Gastrocnemius medialis (tissue), 4 donors: ENCODE measurements around the gene TIAM2. TPM values are rescaled to one million over a fixed set of nuclear protein-coding genes. Genes with fewer than 3 reads are reported as not detected.

Source experiments
- ATAC-seq, 2 donors: fragments of 150-250 bp; one replicate each; pipeline ENCODE4 v1.9.1; 2016
- DNase-seq, 2 donors: peaks; one replicate each; pipeline ENCODE4 v3.0.0-alpha.2; 2019
- H3K27ac ChIP-seq, 4 donors: fragments of 200-600 bp; sonication (generic); 1 replicate in 1 of 4; 2 replicates in 3 of 4; pipeline ENCODE4 v1.5.1; 2016 to 2018; ENCODE audit warnings: mild to moderate bottlenecking in 2 of 4, moderate library complexity in 1 of 4
- H3K27me3 ChIP-seq, 3 donors: fragments of 200-600 bp; sonication (generic) in 2 of 3; 1 replicate in 1 of 3; 2 replicates in 2 of 3; pipeline versions ENCODE4 v1.5.1 to v1.6.0; 2016 to 2019; ENCODE audit warnings: mild to moderate bottlenecking in 1 of 3, moderate library complexity in 1 of 3
- H3K36me3 ChIP-seq, 2 donors: fragments of 200-600 bp; sonication (generic) in 1 of 2; one replicate each; pipeline ENCODE4 v1.5.1; 2017 to 2018
- H3K4me1 ChIP-seq, 2 donors: fragments of 200-600 bp; sonication (generic) in 1 of 2; one replicate each; pipeline ENCODE4 v1.5.1; 2016 to 2017; ENCODE audit warnings: mild to moderate bottlenecking in 2 of 2
- H3K4me3 ChIP-seq, 4 donors: fragments of 200-600 bp; sonication (generic) in 3 of 4; 1 replicate in 1 of 4; 2 replicates in 3 of 4; pipeline ENCODE4 v1.5.1; 2016 to 2019; ENCODE audit warnings: mild to moderate bottlenecking in 2 of 4
- H3K9me3 ChIP-seq, 3 donors: fragments of 200-600 bp; sonication (generic) in 2 of 3; 1 replicate in 1 of 3; 2 replicates in 2 of 3; pipeline ENCODE4 v1.5.1; 2016 to 2019
- CTCF ChIP-seq, 5 experiments: fragments of 450-650 bp in 3 of 5; fragments of 200-600 bp in 2 of 5; sonication (generic) in 2 of 5; IDR thresholded peaks in 4 of 5; conservative IDR thresholded peaks in 1 of 5; 1 replicate in 4 of 5; 2 replicates in 1 of 5; pipeline ENCODE4 v1.5.1; 2016 to 2019; ENCODE audit warnings: antibody characterized with exemption in 5 of 5, mild to moderate bottlenecking in 3 of 5, moderate library complexity in 3 of 5
- POLR2A ChIP-seq, 2 donors: fragments of 450-650 bp; IDR thresholded peaks; one replicate each; pipeline ENCODE4 v1.6.1; 2017; ENCODE audit warnings: antibody characterized with exemption in 2 of 2, mild to moderate bottlenecking in 2 of 2, moderate library complexity in 2 of 2
- in situ Hi-C, 4 donors: fragments of 200-750 bp; cut with MboI; loops; one replicate each; pipeline versions ENCODE4 v1.15.0 to v1.8.0; 2017; ENCODE audit warnings: low sequenced_read_pairs in 4 of 4
- intact Hi-C: fragments of 100-400 bp; cut with DNase I; formaldehyde crosslinking; loops from one replicate; pipeline ENCODE4 v1.15.1; 2023; ENCODE audit warnings: low total_unique reads
- total RNA-seq, 4 donors: library from RNA; depleted of rRNA; stranded (reverse); fragments of >200 nt; gene quantifications; one replicate each; pipeline versions ENCODE4 v1.1.0 to v1.2.3, GENCODE V29; 2016

TIAM2 gene
- total RNA-seq, 4 donors from 2014 or later: 4.4 to 18.8 (median 13.6) TPM

GRCh38 chr6:154994836-154995253 lies 270 bp upstream of the TIAM2 start:
- H3K9me3 ChIP-seq: no peaks in the 10 kb centered on the region
- no peaks in the 10 kb centered on the region for H3K27me3 ChIP-seq
- peaks cover 0 to 14% of the 10 kb centered on the region in 2 donors for H3K4me1 ChIP-seq
- in situ Hi-C loops (no loop called here), intact Hi-C loops (no loop called here)
- H3K36me3 ChIP-seq: no peaks in the 10 kb centered on the region
- ATAC-seq (no peak), DNase-seq (no peak)
- TF ChIP-seq CTCF (IDR thresholded peaks at IDR 0.05 in 4 of 5, conservative IDR thresholded peaks at IDR 0.05 in 1 of 5): no peak
- TF ChIP-seq POLR2A (IDR thresholded peaks at IDR 0.05): no peak
- H3K4me3 ChIP-seq: peak overlapping the region in 3 of 4 donors; percentile 50 to 72 (median 63)
- H3K27ac ChIP-seq: no peak overlapping the region

- intact Hi-C loops: loop anchor here (2.0 kb wide), 1 partner anchor 179 kb away; no protein-coding TSS in a partner anchor
- Histone ChIP-seq H3K4me1 (peaks cover 0 to 14% of the 10 kb centered on the region in 2 donors), H3K4me3 (peak overlapping the region; percentile 50 to 85 (median 68)), H3K27me3 (no peaks in the 10 kb centered on the region), H3K9me3 (no peaks in the 10 kb centered on the region), H3K27ac (peak overlapping the region in 1 of 4 donors; percentile 59), H3K36me3 (no peaks in the 10 kb centered on the region)
- ATAC-seq (no peak), DNase-seq (no peak)
- TF ChIP-seq CTCF (IDR thresholded peaks at IDR 0.05 in 4 of 5, conservative IDR thresholded peaks at IDR 0.05 in 1 of 5) (no peak), POLR2A (IDR thresholded peaks at IDR 0.05) (no peak)
- in situ Hi-C loops: no loop called here
These were observed 988 bp downstream of the TIAM2 start for GRCh38 chr6:154996016-154996590.

GRCh38 chr6:154996841-154997311 lies 1.8 kb downstream of the TIAM2 start:
- H3K9me3 ChIP-seq: no peaks in the 10 kb centered on the region
- H3K27ac ChIP-seq: no peak overlapping the region
- no peak for DNase-seq
- no peaks in the 10 kb centered on the region for H3K36me3 ChIP-seq
- H3K4me1 ChIP-seq: peaks cover 0 to 14% of the 10 kb centered on the region in 2 donors
- H3K4me3 ChIP-seq: no peak overlapping the region
- intact Hi-C loops (loop anchor here (2.0 kb wide), 1 partner anchor 178 kb away; no protein-coding TSS in a partner anchor), in situ Hi-C loops (no loop called here)
- no peak for ATAC-seq
- no peaks in the 10 kb centered on the region for H3K27me3 ChIP-seq
- no peak for TF ChIP-seq POLR2A (IDR thresholded peaks at IDR 0.05)
- no peak for TF ChIP-seq CTCF (IDR thresholded peaks at IDR 0.05 in 4 of 5, conservative IDR thresholded peaks at IDR 0.05 in 1 of 5)

DNA sequence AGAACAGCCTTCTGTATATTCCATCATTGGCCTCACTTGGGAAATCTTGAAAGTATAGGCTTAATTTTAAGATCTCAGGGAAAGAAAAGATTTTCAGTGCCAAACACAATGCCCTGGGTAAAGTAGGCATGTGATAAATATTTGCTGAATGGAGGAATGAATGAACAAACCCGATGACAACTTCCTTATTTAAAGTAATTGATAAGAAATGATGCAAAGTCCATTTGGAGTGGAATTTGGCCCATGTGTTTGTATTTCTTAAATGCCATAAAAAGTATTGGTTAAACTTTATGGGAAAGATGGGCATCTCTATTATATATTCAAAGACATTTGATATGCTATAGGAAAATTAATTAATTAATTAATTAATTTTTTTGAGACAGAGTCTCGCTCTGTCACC lies 3.7 kb downstream of the TIAM2 start:
- Histone ChIP-seq H3K36me3 (no peaks in the 10 kb centered on the region), H3K27ac (no peak overlapping the region), H3K4me3 (no peak overlapping the region), H3K27me3 (no peaks in the 10 kb centered on the region), H3K9me3 (no peaks in the 10 kb centered on the region), H3K4me1 (peaks cover 3 to 14% of the 10 kb centered on the region in 2 donors)
- DNase-seq: no peak
- intact Hi-C loops (no loop called here), in situ Hi-C loops (no loop called here)
- TF ChIP-seq CTCF (IDR thresholded peaks at IDR 0.05 in 4 of 5, conservative IDR thresholded peaks at IDR 0.05 in 1 of 5): no peak
- no peak for TF ChIP-seq POLR2A (IDR thresholded peaks at IDR 0.05)
- no peak for ATAC-seq
